Kidney epithelial cell (primary cell): ENCODE results near the gene AJAP1. TPM values are rescaled to one million over a fixed set of nuclear protein-coding genes. Genes with fewer than 3 reads are reported as not detected.

ENCODE experiments used
- DNase-seq: peaks from one replicate; pipeline ENCODE4 v3.0.0-alpha.2; 2010; ENCODE audit warnings: low read depth
- H3K27me3 ChIP-seq: 2 replicates; pipeline ENCODE4 v1.6.0; 2011; ENCODE audit warnings: low read length; ENCODE audit not compliant: control insufficient read depth, insufficient read depth
- H3K36me3 ChIP-seq: 2 replicates; pipeline ENCODE4 v1.5.1; 2011; ENCODE audit warnings: low read length; ENCODE audit not compliant: control insufficient read depth, insufficient read depth
- H3K4me3 ChIP-seq: 2 replicates; pipeline ENCODE4 v1.5.1; 2011; ENCODE audit warnings: low read depth, mild to moderate bottlenecking, control low read depth, low read length
- CTCF ChIP-seq: IDR thresholded peaks from 2 replicates; pipeline ENCODE4 v1.5.1; 2011; ENCODE audit warnings: mild to moderate bottlenecking, moderate library complexity, low read length, control low read depth, inconsistent platforms; ENCODE audit not compliant: insufficient read depth, poor library complexity, severe bottlenecking
- total RNA-seq: library from RNA; depleted of rRNA; stranded (reverse); fragments of >200 nt; gene quantifications from 2 replicates; pipeline ENCODE4 v1.2.3, GENCODE V29; 2015

AJAP1 gene
- total RNA-seq, 1 donor from 2014 or later: 0.67 TPM

GRCh38 chr1:4668743-4669700 is 14.6 kb downstream of the AJAP1 start:
- no peaks in the 10 kb centered on the region for H3K36me3 ChIP-seq
- H3K4me3 ChIP-seq: no peak overlapping the region
- TF ChIP-seq CTCF: no peak
- H3K27me3 ChIP-seq: no peaks in the 10 kb centered on the region
- no peak for DNase-seq

GRCh38 chr1:4670265-4670664 is 15.9 kb downstream of the AJAP1 start:
- H3K36me3 ChIP-seq: no peaks in the 10 kb centered on the region
- no peak overlapping the region for H3K4me3 ChIP-seq
- DNase-seq: no peak
- TF ChIP-seq CTCF: no peak
- no peaks in the 10 kb centered on the region for H3K27me3 ChIP-seq

- Histone ChIP-seq H3K27me3 (no peaks in the 10 kb centered on the region), H3K4me3 (no peak overlapping the region), H3K36me3 (no peaks in the 10 kb centered on the region)
- no peak for TF ChIP-seq CTCF
- DNase-seq: no peak
Measured at GRCh38 chr1:4671828-4672227, 17.4 kb downstream of the AJAP1 start.

- DNase-seq: no peak
- Histone ChIP-seq H3K27me3 (no peaks in the 10 kb centered on the region), H3K36me3 (no peaks in the 10 kb centered on the region), H3K4me3 (no peak overlapping the region)
- no peak for TF ChIP-seq CTCF
Measured at GRCh38 chr1:4673494-4673893, 19.1 kb downstream of the AJAP1 start.

- no peak for DNase-seq
- TF ChIP-seq CTCF: no peak
- H3K4me3 ChIP-seq: no peak overlapping the region
- H3K36me3 ChIP-seq: no peaks in the 10 kb centered on the region
- H3K27me3 ChIP-seq: no peaks in the 10 kb centered on the region
Measured at GRCh38 chr1:4674117-4674516, 19.7 kb downstream of the AJAP1 start.

- DNase-seq: no peak
Measured at GRCh38 chr1:4674676-4675075, 20.3 kb downstream of the AJAP1 start.

More at GRCh38 chr1:4674676-4675075, 20.3 kb downstream of the AJAP1 start:
- Histone ChIP-seq H3K4me3 (no peak overlapping the region), H3K36me3 (no peaks in the 10 kb centered on the region), H3K27me3 (no peaks in the 10 kb centered on the region)
- no peak for TF ChIP-seq CTCF
